K562 (cell line): ENCODE measurements around the gene FMOD.

Experiments used
- CEBPG ChIP-seq, 3 experiments: fragments of 200-800 bp in 1 of 3; sonication (Bioruptor generic) in 1 of 3; sonication (generic) in 1 of 3; formaldehyde crosslinking in 1 of 3; IDR thresholded peaks in 2 of 3; conservative IDR thresholded peaks in 1 of 3; 2 replicates each; pipeline versions ENCODE4 v1.6.1 to v1.8.0; 2016 to 2022; ENCODE audit warnings: missing compliant biosample characterization in 2 of 3, missing genetic modification characterization in 2 of 3, mild to moderate bottlenecking in 1 of 3, missing genetic modification reagents in 1 of 3
- FOSL1 ChIP-seq: fragments of 200-800 bp; sonication (Bioruptor generic); conservative IDR thresholded peaks from 2 replicates; pipeline ENCODE4 v1.6.1; 2016; ENCODE audit warnings: missing genetic modification characterization, missing compliant biosample characterization
- MYC ChIP-seq, 2 experiments: fragments of 250-450 bp in 1 of 2; sonication (Bioruptor Pico) in 1 of 2; IDR thresholded peaks; 2 replicates each; pipeline versions ENCODE4 v1.5.1 to v1.6.1; 2012 to 2021; ENCODE audit warnings: low read depth in 2 of 2, borderline replicate concordance in 1 of 2, improper control_type of control experiment in 1 of 2, low read length in 1 of 2, mild to moderate bottlenecking in 1 of 2, moderate library complexity in 1 of 2
- ZBED1 ChIP-seq: IDR thresholded peaks from 2 replicates; pipeline ENCODE4 v1.6.1; 2014
- ZNF766 ChIP-seq: fragments of 200-800 bp; sonication (Bioruptor generic); conservative IDR thresholded peaks from 2 replicates; pipeline ENCODE4 v1.6.1; 2016; ENCODE audit warnings: missing genetic modification characterization, missing compliant biosample characterization
- TF ChIP-seq, protein P1 (sequence below): fragments of 250-450 bp; sonication (Bioruptor Pico); IDR thresholded peaks from 2 replicates; pipeline ENCODE4 v1.8.0; 2021; ENCODE audit warnings: moderate library complexity, mild to moderate bottlenecking, inconsistent platforms
- TF ChIP-seq, protein P2 (sequence below), 3 experiments: IDR thresholded peaks in 2 of 3; conservative IDR thresholded peaks in 1 of 3; 2 replicates each; pipeline ENCODE4 v1.5.1; 2011 to 2012; ENCODE audit warnings: low read length in 3 of 3, mild to moderate bottlenecking in 3 of 3, control low read depth in 2 of 3, improper control_type of control experiment in 1 of 3, inconsistent platforms in 1 of 3, low read depth in 1 of 3, mixed read lengths in 1 of 3, moderate library complexity in 1 of 3; ENCODE audit not compliant: insufficient read depth in 2 of 3
- TF ChIP-seq, protein P3 (sequence below): fragments of 200-400 bp; formaldehyde crosslinking; IDR thresholded peaks from 2 replicates; pipeline ENCODE4 v1.6.1; 2017; ENCODE audit warnings: mild to moderate bottlenecking, low read depth, low read length, moderate library complexity

DNA sequence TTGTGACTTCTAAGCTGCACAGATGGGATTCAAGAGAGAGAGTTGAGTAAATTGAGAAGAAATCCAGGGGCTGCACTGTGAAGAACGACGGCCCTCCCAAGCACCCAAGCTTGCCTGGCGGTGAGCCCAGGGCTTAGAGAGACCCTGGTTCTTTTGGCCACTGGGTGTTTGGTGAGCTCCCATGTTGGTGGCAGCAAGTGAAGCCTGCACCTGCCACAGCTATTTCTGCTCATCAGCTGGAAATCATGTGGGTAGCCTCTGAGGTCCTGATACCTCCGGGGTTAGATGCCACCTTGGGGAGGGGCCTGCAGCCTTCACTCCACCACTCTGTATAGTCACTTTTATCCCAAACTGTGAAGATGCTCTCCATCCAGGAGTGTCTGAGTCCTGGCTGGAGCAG, 51.8 kb downstream of the FMOD start:
- TF ChIP-seq ZBED1 (no peak), MYC (IDR thresholded peaks at IDR 0.05; ENCODE audit: low read depth, low read length) (no peak), MYC (CRISPR knock-in tag; IDR thresholded peaks at IDR 0.05; ENCODE audit: borderline replicate concordance, low read depth) (no peak), ZNF766 (no peak), CEBPG (CRISPR knock-in tag; IDR thresholded peaks at IDR 0.05) (no peak), CEBPG (tag; conservative IDR thresholded peaks at IDR 0.05 in 1 of 2, IDR thresholded peaks at IDR 0.05 in 1 of 2) (no peak), FOSL1 (tag) (no peak)
- TF ChIP-seq, protein P1, sequence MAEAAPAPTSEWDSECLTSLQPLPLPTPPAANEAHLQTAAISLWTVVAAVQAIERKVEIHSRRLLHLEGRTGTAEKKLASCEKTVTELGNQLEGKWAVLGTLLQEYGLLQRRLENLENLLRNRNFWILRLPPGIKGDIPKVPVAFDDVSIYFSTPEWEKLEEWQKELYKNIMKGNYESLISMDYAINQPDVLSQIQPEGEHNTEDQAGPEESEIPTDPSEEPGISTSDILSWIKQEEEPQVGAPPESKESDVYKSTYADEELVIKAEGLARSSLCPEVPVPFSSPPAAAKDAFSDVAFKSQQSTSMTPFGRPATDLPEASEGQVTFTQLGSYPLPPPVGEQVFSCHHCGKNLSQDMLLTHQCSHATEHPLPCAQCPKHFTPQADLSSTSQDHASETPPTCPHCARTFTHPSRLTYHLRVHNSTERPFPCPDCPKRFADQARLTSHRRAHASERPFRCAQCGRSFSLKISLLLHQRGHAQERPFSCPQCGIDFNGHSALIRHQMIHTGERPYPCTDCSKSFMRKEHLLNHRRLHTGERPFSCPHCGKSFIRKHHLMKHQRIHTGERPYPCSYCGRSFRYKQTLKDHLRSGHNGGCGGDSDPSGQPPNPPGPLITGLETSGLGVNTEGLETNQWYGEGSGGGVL, result no peak
- TF ChIP-seq, protein P2, sequence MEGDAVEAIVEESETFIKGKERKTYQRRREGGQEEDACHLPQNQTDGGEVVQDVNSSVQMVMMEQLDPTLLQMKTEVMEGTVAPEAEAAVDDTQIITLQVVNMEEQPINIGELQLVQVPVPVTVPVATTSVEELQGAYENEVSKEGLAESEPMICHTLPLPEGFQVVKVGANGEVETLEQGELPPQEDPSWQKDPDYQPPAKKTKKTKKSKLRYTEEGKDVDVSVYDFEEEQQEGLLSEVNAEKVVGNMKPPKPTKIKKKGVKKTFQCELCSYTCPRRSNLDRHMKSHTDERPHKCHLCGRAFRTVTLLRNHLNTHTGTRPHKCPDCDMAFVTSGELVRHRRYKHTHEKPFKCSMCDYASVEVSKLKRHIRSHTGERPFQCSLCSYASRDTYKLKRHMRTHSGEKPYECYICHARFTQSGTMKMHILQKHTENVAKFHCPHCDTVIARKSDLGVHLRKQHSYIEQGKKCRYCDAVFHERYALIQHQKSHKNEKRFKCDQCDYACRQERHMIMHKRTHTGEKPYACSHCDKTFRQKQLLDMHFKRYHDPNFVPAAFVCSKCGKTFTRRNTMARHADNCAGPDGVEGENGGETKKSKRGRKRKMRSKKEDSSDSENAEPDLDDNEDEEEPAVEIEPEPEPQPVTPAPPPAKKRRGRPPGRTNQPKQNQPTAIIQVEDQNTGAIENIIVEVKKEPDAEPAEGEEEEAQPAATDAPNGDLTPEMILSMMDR (IDR thresholded peaks at IDR 0.05 in 2 of 3, conservative IDR thresholded peaks at IDR 0.05 in 1 of 3; ENCODE audit: insufficient read depth in 2 of 3, low read depth in 1 of 3, low read length in 3 of 3), result no peak
- TF ChIP-seq, protein P3, sequence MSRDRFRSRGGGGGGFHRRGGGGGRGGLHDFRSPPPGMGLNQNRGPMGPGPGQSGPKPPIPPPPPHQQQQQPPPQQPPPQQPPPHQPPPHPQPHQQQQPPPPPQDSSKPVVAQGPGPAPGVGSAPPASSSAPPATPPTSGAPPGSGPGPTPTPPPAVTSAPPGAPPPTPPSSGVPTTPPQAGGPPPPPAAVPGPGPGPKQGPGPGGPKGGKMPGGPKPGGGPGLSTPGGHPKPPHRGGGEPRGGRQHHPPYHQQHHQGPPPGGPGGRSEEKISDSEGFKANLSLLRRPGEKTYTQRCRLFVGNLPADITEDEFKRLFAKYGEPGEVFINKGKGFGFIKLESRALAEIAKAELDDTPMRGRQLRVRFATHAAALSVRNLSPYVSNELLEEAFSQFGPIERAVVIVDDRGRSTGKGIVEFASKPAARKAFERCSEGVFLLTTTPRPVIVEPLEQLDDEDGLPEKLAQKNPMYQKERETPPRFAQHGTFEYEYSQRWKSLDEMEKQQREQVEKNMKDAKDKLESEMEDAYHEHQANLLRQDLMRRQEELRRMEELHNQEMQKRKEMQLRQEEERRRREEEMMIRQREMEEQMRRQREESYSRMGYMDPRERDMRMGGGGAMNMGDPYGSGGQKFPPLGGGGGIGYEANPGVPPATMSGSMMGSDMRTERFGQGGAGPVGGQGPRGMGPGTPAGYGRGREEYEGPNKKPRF, result no peak
